ENCODE measurements around the gene NUP35.

DNA sequence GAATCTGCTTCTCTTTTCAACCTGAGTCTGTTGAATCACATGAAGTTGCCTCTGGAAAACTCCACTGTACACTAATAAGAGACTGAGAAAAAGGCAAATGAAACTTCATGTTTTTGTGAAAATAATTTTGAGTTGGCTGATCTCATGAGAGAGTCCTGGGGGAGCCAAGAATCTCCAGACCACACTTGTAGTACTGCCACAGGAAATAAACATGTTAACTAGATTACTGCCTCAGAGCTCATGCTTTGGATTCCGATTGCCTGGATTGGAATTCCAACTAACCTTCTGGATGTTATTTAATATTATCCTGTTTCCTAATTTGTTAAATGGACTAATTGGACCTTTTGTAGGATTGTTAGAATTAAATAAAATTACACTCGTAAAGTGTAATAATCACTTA, 25.2 kb downstream of the NUP35 start:
- TF ChIP-seq, protein P1, sequence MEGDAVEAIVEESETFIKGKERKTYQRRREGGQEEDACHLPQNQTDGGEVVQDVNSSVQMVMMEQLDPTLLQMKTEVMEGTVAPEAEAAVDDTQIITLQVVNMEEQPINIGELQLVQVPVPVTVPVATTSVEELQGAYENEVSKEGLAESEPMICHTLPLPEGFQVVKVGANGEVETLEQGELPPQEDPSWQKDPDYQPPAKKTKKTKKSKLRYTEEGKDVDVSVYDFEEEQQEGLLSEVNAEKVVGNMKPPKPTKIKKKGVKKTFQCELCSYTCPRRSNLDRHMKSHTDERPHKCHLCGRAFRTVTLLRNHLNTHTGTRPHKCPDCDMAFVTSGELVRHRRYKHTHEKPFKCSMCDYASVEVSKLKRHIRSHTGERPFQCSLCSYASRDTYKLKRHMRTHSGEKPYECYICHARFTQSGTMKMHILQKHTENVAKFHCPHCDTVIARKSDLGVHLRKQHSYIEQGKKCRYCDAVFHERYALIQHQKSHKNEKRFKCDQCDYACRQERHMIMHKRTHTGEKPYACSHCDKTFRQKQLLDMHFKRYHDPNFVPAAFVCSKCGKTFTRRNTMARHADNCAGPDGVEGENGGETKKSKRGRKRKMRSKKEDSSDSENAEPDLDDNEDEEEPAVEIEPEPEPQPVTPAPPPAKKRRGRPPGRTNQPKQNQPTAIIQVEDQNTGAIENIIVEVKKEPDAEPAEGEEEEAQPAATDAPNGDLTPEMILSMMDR (IDR thresholded peaks at IDR 0.05) = no peak
- no peak for TF ChIP-seq POLR2AphosphoS5 (IDR thresholded peaks at IDR 0.05)
